ENCODE data around the gene SERHL2. TPM values are rescaled to one million over a fixed set of nuclear protein-coding genes. Genes with fewer than 3 reads are reported as not detected.
"Not testable (repeated sequence)": the region's sequence is repeated elsewhere in the genome, so short reads cannot be mapped to it uniquely, and the experiment has no call there.

The SERHL2 gene
- total RNA-seq, 2 donors from 2014 or later: 2.4 to 3.9 TPM

- H3K4me3 ChIP-seq: peak overlapping the region; percentile 67 to 74
- DNase-seq (ENCODE audit: low spot score): no peak
- H3K9me3 ChIP-seq: no peaks in the 10 kb centered on the region
- peak overlapping the region; percentile 92 to 95 for H3K27ac ChIP-seq
- peaks cover 0 to 70% of the 10 kb centered on the region in 2 donors for H3K4me1 ChIP-seq
- H3K36me3 ChIP-seq: peaks cover under 1% of the 10 kb centered on the region
- no peaks in the 10 kb centered on the region for H3K27me3 ChIP-seq
- TF ChIP-seq, protein P1, sequence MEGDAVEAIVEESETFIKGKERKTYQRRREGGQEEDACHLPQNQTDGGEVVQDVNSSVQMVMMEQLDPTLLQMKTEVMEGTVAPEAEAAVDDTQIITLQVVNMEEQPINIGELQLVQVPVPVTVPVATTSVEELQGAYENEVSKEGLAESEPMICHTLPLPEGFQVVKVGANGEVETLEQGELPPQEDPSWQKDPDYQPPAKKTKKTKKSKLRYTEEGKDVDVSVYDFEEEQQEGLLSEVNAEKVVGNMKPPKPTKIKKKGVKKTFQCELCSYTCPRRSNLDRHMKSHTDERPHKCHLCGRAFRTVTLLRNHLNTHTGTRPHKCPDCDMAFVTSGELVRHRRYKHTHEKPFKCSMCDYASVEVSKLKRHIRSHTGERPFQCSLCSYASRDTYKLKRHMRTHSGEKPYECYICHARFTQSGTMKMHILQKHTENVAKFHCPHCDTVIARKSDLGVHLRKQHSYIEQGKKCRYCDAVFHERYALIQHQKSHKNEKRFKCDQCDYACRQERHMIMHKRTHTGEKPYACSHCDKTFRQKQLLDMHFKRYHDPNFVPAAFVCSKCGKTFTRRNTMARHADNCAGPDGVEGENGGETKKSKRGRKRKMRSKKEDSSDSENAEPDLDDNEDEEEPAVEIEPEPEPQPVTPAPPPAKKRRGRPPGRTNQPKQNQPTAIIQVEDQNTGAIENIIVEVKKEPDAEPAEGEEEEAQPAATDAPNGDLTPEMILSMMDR (IDR thresholded peaks at IDR 0.05): no peak
Observed at GRCh38 chr22:42613872-42614301, 60.1 kb downstream of the SERHL2 start.

DNA sequence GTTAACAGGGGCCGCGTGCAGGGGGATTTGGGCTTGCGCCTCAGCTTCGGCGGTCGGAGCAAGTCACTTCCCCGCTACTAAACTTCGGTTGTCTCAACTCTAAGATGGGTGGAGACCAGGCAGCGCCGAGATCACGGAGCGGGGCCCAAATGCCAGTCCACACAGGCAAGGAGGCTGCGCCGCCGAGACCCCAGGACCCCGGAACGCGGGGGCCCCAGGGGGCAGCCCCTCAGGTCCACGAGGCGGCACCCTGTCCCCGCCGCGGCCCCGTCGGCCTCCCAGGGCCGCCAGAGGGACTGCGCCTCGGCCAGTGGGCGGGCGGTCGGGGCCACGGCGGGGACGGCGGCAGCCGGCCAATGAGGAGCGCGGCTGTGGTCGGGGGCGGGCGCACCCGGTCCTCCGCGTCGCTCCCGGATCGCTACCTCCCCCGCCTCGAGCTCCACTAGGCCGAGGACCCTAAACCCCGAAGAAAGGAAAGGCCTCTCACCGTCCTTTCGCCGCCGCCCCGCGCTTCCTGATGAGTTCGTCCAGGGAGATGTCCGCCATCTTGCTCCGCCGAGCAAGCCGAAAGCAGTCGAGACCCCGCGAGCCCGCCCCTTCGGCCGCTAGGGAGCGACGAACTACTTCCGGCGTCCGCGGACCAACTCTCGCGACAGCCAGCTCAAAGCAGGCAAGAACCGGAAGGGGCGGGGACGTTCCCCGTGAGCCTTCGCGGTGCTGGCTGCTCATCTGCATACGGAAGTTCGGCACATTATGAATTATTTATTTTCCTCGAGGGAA, 60.7 kb downstream of the SERHL2 start, which contains the start of gene POLDIP3:
Gene POLDIP3 (minus strand): TSS at position 572 of the 780 bp plus-strand sequence. CDS start 26 bp downstream, at position 546.
- Histone ChIP-seq H3K27ac (peak within 1 kb of the TSS; percentile 92 to 95), H3K36me3 (peaks cover 7% of the 10 kb centered on the region), H3K27me3 (no peaks in the 10 kb centered on the region), H3K9me3 (no peaks in the 10 kb centered on the region), H3K4me3 (peak within 1 kb of the TSS; percentile 67 to 74), H3K4me1 (peaks cover 0 to 63% of the 10 kb centered on the region in 2 donors)
- peak; percentile 99 for DNase-seq (ENCODE audit: low spot score)
- TF ChIP-seq, protein P1 (IDR thresholded peaks at IDR 0.05): peak in 1 of 2 donors; percentile 53

GRCh38 chr22:42615092-42615859, 61.5 kb downstream of the SERHL2 start:
- peaks cover 14% of the 10 kb centered on the region for H3K36me3 ChIP-seq
- peaks cover 0 to 57% of the 10 kb centered on the region in 2 donors for H3K4me1 ChIP-seq
- no peaks in the 10 kb centered on the region for H3K9me3 ChIP-seq
- H3K27me3 ChIP-seq: no peaks in the 10 kb centered on the region
- H3K4me3 ChIP-seq: peak overlapping the region; percentile 67 to 74
- peak overlapping the region; percentile 92 to 95 for H3K27ac ChIP-seq
- TF ChIP-seq, protein P1 (IDR thresholded peaks at IDR 0.05): no peak
- peak; percentile 97 for DNase-seq (ENCODE audit: low spot score)

GRCh38 chr22:42615860-42616175, 62.1 kb downstream of the SERHL2 start:
- DNase-seq (ENCODE audit: low spot score): not testable (repeated sequence)
- Histone ChIP-seq H3K36me3 (peaks cover 14% of the 10 kb centered on the region), H3K4me1 (peaks cover 0 to 51% of the 10 kb centered on the region in 2 donors)

GRCh38 chr22:42617155-42617983, 63.6 kb downstream of the SERHL2 start:
- Histone ChIP-seq H3K36me3 (peaks cover 19% of the 10 kb centered on the region), H3K27me3 (no peaks in the 10 kb centered on the region), H3K4me3 (no peak overlapping the region), H3K9me3 (no peaks in the 10 kb centered on the region), H3K4me1 (peaks cover 0 to 50% of the 10 kb centered on the region in 2 donors), H3K27ac (peak overlapping the region; percentile 92 to 95)
- no peak for DNase-seq (ENCODE audit: low spot score)
- TF ChIP-seq, protein P1 (IDR thresholded peaks at IDR 0.05): no peak

More at GRCh38 chr22:42615860-42616175, 62.1 kb downstream of the SERHL2 start:
- not testable (repeated sequence) for H3K9me3 ChIP-seq, H3K27me3 ChIP-seq
- Histone ChIP-seq H3K4me3 (peak overlapping the region in 1 of 2 donors; percentile 67), H3K27ac (peak overlapping the region; percentile 92 to 95)
